KMS-11 (cell line): ENCODE data around the gene CELF2.

Experiments
- H2AFZ ChIP-seq: fragments of 200-600 bp; sonication (generic); 2 replicates; pipeline ENCODE4 v1.6.1; 2016; ENCODE audit warnings: antibody characterized with exemption, mixed run types, low read depth
- H3K27ac ChIP-seq: fragments of 200-600 bp; sonication (generic); 2 replicates; pipeline ENCODE4 v1.6.1; 2016; ENCODE audit warnings: mild to moderate bottlenecking, mixed run types
- H3K27me3 ChIP-seq: fragments of 200-600 bp; sonication (generic); 2 replicates; pipeline ENCODE4 v1.6.1; 2017; ENCODE audit warnings: mild to moderate bottlenecking, low read depth, mixed run types, moderate library complexity; ENCODE audit not compliant: insufficient read depth
- H3K36me3 ChIP-seq: fragments of 200-600 bp; sonication (generic); 2 replicates; pipeline ENCODE4 v1.6.1; 2017; ENCODE audit warnings: mild to moderate bottlenecking, mixed run types; ENCODE audit not compliant: insufficient read depth
- H3K4me1 ChIP-seq: fragments of 200-600 bp; sonication (generic); 2 replicates; pipeline ENCODE4 v1.6.1; 2016; ENCODE audit warnings: mild to moderate bottlenecking, low read depth, mixed run types; ENCODE audit not compliant: poor library complexity, severe bottlenecking
- H3K4me2 ChIP-seq: fragments of 200-600 bp; sonication (generic); 2 replicates; pipeline ENCODE4 v1.7.0; 2016; ENCODE audit warnings: mild to moderate bottlenecking, mixed run types
- H3K4me3 ChIP-seq: fragments of 200-600 bp; sonication (generic); IDR thresholded peaks from 2 replicates; pipeline ENCODE4 v1.6.1; 2017; ENCODE audit warnings: low read depth, low read length, mixed read lengths; ENCODE audit not compliant: insufficient read depth
- H3K79me2 ChIP-seq: fragments of 200-600 bp; sonication (generic); 2 replicates; pipeline ENCODE4 v1.6.1; 2016; ENCODE audit warnings: low read depth, mixed run types; ENCODE audit not compliant: insufficient read depth
- H3K9ac ChIP-seq: fragments of 200-600 bp; sonication (generic); 2 replicates; pipeline ENCODE4 v1.6.1; 2016; ENCODE audit warnings: mild to moderate bottlenecking, mixed run types
- H4K20me1 ChIP-seq: fragments of 200-600 bp; sonication (generic); 2 replicates; pipeline ENCODE4 v1.6.1; 2016; ENCODE audit warnings: mild to moderate bottlenecking, mixed run types; ENCODE audit not compliant: insufficient read depth
- TF ChIP-seq, protein P1 (sequence below): fragments of 200-600 bp; sonication (generic); conservative IDR thresholded peaks from 2 replicates; pipeline ENCODE4 v1.6.1; 2017; ENCODE audit warnings: low read depth, mild to moderate bottlenecking, antibody characterized with exemption, low read length, moderate library complexity, mixed read lengths

Gene CELF2

DNA sequence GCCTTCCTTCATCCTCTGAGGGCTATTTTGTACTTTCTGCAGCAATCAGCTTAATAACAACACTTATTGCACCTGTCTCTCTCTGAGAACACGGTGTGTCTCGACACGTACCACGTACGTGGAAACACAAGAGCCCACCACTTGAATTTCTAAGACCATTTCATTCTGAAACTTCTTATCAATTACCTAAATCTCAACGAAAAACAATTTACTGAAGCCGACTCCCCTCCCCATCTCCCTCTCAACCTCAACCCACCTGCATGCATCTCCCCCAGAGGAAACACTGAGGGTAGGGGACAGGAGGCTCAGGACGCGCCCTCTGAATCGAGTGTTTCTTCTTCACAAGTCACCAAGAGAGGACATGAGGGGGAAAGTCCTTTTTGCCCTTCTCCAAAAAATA, 315.2 kb downstream of the CELF2 start:
- Histone ChIP-seq H3K4me1 (no peaks in the 10 kb centered on the region), H3K4me2 (no peak overlapping the region), H3K79me2 (no peaks in the 10 kb centered on the region), H3K27me3 (no peaks in the 10 kb centered on the region), H4K20me1 (no peaks in the 10 kb centered on the region), H3K4me3 (no peak overlapping the region), H3K36me3 (no peaks in the 10 kb centered on the region), H3K27ac (no peak overlapping the region), H3K9ac (no peak overlapping the region), H2AFZ (no peak overlapping the region)
- TF ChIP-seq, protein P1, sequence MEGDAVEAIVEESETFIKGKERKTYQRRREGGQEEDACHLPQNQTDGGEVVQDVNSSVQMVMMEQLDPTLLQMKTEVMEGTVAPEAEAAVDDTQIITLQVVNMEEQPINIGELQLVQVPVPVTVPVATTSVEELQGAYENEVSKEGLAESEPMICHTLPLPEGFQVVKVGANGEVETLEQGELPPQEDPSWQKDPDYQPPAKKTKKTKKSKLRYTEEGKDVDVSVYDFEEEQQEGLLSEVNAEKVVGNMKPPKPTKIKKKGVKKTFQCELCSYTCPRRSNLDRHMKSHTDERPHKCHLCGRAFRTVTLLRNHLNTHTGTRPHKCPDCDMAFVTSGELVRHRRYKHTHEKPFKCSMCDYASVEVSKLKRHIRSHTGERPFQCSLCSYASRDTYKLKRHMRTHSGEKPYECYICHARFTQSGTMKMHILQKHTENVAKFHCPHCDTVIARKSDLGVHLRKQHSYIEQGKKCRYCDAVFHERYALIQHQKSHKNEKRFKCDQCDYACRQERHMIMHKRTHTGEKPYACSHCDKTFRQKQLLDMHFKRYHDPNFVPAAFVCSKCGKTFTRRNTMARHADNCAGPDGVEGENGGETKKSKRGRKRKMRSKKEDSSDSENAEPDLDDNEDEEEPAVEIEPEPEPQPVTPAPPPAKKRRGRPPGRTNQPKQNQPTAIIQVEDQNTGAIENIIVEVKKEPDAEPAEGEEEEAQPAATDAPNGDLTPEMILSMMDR = no peak

DNA sequence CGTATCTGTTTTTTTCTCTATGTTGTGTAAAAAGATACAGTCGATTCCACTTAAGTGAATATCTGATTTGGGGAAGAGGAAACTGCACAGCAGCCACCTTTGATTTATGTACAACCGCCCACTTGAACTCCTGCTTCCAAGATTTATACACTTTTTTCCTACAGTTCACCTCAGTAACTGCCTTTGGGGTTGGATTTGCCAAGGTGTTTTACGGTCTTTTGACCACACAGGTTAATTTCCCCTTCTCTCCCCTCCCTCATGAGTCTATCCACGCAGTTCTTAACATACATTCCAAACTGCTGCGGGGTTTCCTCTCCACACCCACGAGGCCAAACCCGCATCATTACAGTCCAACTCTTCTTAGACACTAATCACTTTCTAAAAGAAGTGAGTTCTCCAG, 316.8 kb downstream of the CELF2 start:
- H3K27ac ChIP-seq = no peak overlapping the region
- H3K4me1 ChIP-seq = no peaks in the 10 kb centered on the region
- no peak overlapping the region for H3K9ac ChIP-seq
- no peaks in the 10 kb centered on the region for H3K79me2 ChIP-seq
- TF ChIP-seq, protein P1 = no peak
- no peak overlapping the region for H3K4me3 ChIP-seq
- no peaks in the 10 kb centered on the region for H3K36me3 ChIP-seq
- H2AFZ ChIP-seq = no peak overlapping the region
- H3K27me3 ChIP-seq = no peaks in the 10 kb centered on the region
- H3K4me2 ChIP-seq = no peak overlapping the region
- no peaks in the 10 kb centered on the region for H4K20me1 ChIP-seq

DNA sequence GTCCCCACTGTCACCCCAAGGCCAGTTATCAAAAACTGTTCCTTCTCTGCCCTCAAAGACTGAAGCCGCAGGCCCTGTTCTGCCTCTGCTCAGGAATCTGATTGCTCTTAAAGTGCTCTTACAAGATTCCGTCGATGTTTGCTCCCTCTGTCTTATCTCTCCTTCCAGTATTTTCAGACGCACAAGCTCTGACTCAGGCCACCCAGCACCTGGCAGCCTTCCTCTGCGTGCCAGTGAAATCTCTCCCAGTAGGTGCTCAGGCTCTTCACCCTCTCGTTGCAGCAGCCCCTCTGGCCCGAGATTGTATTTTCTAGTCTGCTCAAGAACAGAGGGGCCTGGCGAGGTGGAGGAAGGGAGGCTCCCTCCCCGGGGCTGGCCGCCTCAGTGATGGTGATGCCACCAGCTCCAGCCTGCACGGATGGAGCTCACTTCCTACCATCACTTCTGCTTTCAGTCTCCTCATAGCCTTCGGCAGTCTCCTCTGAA, 317.5 kb downstream of the CELF2 start:
- Histone ChIP-seq H3K4me2 (no peak overlapping the region), H3K27me3 (no peaks in the 10 kb centered on the region), H3K27ac (no peak overlapping the region), H3K9ac (no peak overlapping the region), H3K36me3 (no peaks in the 10 kb centered on the region), H3K79me2 (no peaks in the 10 kb centered on the region), H4K20me1 (no peaks in the 10 kb centered on the region), H2AFZ (no peak overlapping the region), H3K4me1 (no peaks in the 10 kb centered on the region), H3K4me3 (no peak overlapping the region)
- TF ChIP-seq, protein P1 = no peak

DNA sequence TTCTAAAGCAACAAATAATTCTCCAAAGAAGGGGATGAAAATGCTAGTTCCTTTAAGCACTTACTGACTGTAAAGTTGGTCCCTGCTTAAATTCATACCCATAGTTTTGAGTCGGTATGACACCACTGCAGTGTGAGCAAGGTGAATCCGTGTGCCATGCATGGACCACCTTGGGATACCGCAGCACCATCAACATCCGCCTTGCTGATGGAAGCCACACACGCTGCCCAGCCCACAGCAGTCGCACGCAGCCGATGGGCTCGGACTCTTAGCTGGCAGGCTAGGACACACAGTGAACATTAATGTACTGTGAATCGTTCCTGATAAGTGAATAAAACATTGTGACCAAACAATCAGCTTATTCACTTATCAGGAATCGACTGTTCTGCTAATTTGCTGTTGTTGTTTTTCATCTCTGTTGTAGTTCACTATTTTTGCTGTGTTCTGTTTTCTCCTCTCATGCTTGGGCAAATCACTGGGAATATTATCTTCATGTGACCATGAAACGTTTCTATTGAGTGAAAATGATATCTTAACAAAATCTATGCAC, 318.3 kb downstream of the CELF2 start:
- Histone ChIP-seq H3K79me2 (no peaks in the 10 kb centered on the region), H3K36me3 (no peaks in the 10 kb centered on the region), H3K27ac (no peak overlapping the region), H3K4me2 (no peak overlapping the region), H3K9ac (no peak overlapping the region), H3K4me1 (no peaks in the 10 kb centered on the region), H3K27me3 (no peaks in the 10 kb centered on the region), H3K4me3 (no peak overlapping the region), H2AFZ (no peak overlapping the region), H4K20me1 (no peaks in the 10 kb centered on the region)
- TF ChIP-seq, protein P1 = no peak
